ENCODE results near the gene MS4A7. TPM values are rescaled to one million over a fixed set of nuclear protein-coding genes. Genes with fewer than 3 reads are reported as not detected.

Gene MS4A7
- total RNA-seq, 1 experiment from 2014 or later, result not detected

GRCh38 chr11:60338053-60338452 lies 40.3 kb upstream of the MS4A7 start:
- H3K27ac Mint-ChIP-seq (ENCODE audit: unreplicated experiment), result no peak overlapping the region
- no TSS peak for BruUV-seq (replicated peaks)
- CTCF ChIA-PET, result no interaction called here

GRCh38 chr11:60339356-60339755 lies 39.0 kb upstream of the MS4A7 start:
- Mint-ChIP-seq H3K9me3 (ENCODE audit: low read depth, unreplicated experiment) (no peaks in the 10 kb centered on the region), H3K36me3 (ENCODE audit: insufficient read depth, unreplicated experiment) (no peaks in the 10 kb centered on the region), H3K27me3 (ENCODE audit: unreplicated experiment) (peaks cover 10% of the 10 kb centered on the region), H3K4me3 (ENCODE audit: low read depth, unreplicated experiment) (no peak overlapping the region), H3K27ac (ENCODE audit: unreplicated experiment) (no peak overlapping the region), H3K4me1 (ENCODE audit: low read depth, unreplicated experiment) (no peaks in the 10 kb centered on the region)
- intact Hi-C loops (cut with micrococcal nuclease; ENCODE audit: unreplicated experiment), result no loop called here
- TF ChIP-seq CTCF (IDR thresholded peaks at IDR 0.05; ENCODE audit: unreplicated experiment), result no peak
- no TSS peak for BruUV-seq (replicated peaks)
- CTCF ChIA-PET, result no interaction called here
- DNase-seq, result no peak

More at GRCh38 chr11:60338053-60338452, 40.3 kb upstream of the MS4A7 start:
- DNase-seq, result no peak
- no peak for TF ChIP-seq CTCF (IDR thresholded peaks at IDR 0.05; ENCODE audit: unreplicated experiment)
- intact Hi-C loops (cut with micrococcal nuclease; ENCODE audit: unreplicated experiment), result no loop called here
- H3K4me3 Mint-ChIP-seq (ENCODE audit: low read depth, unreplicated experiment), result no peak overlapping the region
- H3K9me3 Mint-ChIP-seq (ENCODE audit: low read depth, unreplicated experiment), result no peaks in the 10 kb centered on the region
- no peaks in the 10 kb centered on the region for H3K4me1 Mint-ChIP-seq (ENCODE audit: low read depth, unreplicated experiment)
- no peaks in the 10 kb centered on the region for H3K36me3 Mint-ChIP-seq (ENCODE audit: insufficient read depth, unreplicated experiment)
- H3K27me3 Mint-ChIP-seq (ENCODE audit: unreplicated experiment), result no peaks in the 10 kb centered on the region

- Mint-ChIP-seq H3K27me3 (ENCODE audit: unreplicated experiment) (peaks cover 32% of the 10 kb centered on the region), H3K4me3 (ENCODE audit: low read depth, unreplicated experiment) (no peak overlapping the region), H3K36me3 (ENCODE audit: insufficient read depth, unreplicated experiment) (no peaks in the 10 kb centered on the region), H3K27ac (ENCODE audit: unreplicated experiment) (no peak overlapping the region), H3K4me1 (ENCODE audit: low read depth, unreplicated experiment) (no peaks in the 10 kb centered on the region), H3K9me3 (ENCODE audit: low read depth, unreplicated experiment) (no peaks in the 10 kb centered on the region)
- peak; percentile 23 for DNase-seq
- BruUV-seq (replicated peaks), result no TSS peak
- intact Hi-C loops (cut with micrococcal nuclease; ENCODE audit: unreplicated experiment), result loop anchor here (5.0 to 10.0 kb wide), 3 partner anchors 168 to 518 kb away; no protein-coding TSS in a partner anchor
- peak; percentile 69 for TF ChIP-seq CTCF (IDR thresholded peaks at IDR 0.05; ENCODE audit: unreplicated experiment)
- CTCF ChIA-PET, result interaction anchor here (0.8 kb wide), 1 partner anchor 276 kb away, joined by 3 read pairs; no protein-coding TSS in a partner anchor
Observed at GRCh38 chr11:60343094-60343704, 35.1 kb upstream of the MS4A7 start.

DNA sequence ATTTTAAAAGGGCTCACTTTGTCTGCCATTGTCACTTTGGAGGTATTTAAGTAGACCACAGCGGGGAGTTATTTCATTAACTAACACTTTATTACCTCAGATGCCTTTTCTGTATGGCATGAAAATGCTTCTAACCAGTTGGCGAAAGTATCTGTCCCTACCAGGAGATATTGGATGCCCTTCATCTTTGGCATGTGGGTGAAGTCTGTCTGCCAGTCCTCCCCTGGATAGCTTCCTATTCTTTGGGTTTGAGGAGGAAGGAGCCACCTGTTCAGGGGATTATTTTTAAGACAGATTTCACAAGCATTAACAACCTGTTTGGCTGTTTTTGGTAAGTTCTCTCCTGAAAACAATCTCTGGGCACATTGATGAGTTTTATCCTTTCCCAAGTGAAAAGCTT lies 34.2 kb upstream of the MS4A7 start:
- Mint-ChIP-seq H3K36me3 (ENCODE audit: insufficient read depth, unreplicated experiment) (no peaks in the 10 kb centered on the region), H3K4me1 (ENCODE audit: low read depth, unreplicated experiment) (no peaks in the 10 kb centered on the region), H3K27me3 (ENCODE audit: unreplicated experiment) (peaks cover 35% of the 10 kb centered on the region), H3K9me3 (ENCODE audit: low read depth, unreplicated experiment) (no peaks in the 10 kb centered on the region), H3K27ac (ENCODE audit: unreplicated experiment) (no peak overlapping the region), H3K4me3 (ENCODE audit: low read depth, unreplicated experiment) (no peak overlapping the region)
- intact Hi-C loops (cut with micrococcal nuclease; ENCODE audit: unreplicated experiment), result loop anchor here (5.0 to 10.0 kb wide), 3 partner anchors 169 to 519 kb away; no protein-coding TSS in a partner anchor
- no TSS peak for BruUV-seq (replicated peaks)
- no peak for DNase-seq
- CTCF ChIA-PET, result interaction anchor here (1.8 kb wide), 1 partner anchor 19 kb away, joined by 8 read pairs; no protein-coding TSS in a partner anchor
- no peak for TF ChIP-seq CTCF (IDR thresholded peaks at IDR 0.05; ENCODE audit: unreplicated experiment)
